GM18870 (cell line): ENCODE results near the gene PGAP1.
A peak's percentile ranks its signal among the peaks of the same experiment; 100 is the strongest.

Experiments
- ATAC-seq: cut with Tn5 transposase; IDR thresholded peaks from one replicate; pipeline ENCODE4 v1.9.1; 2021; ENCODE audit warnings: moderate library complexity; ENCODE audit not compliant: unreplicated experiment

PGAP1 gene, protein sequence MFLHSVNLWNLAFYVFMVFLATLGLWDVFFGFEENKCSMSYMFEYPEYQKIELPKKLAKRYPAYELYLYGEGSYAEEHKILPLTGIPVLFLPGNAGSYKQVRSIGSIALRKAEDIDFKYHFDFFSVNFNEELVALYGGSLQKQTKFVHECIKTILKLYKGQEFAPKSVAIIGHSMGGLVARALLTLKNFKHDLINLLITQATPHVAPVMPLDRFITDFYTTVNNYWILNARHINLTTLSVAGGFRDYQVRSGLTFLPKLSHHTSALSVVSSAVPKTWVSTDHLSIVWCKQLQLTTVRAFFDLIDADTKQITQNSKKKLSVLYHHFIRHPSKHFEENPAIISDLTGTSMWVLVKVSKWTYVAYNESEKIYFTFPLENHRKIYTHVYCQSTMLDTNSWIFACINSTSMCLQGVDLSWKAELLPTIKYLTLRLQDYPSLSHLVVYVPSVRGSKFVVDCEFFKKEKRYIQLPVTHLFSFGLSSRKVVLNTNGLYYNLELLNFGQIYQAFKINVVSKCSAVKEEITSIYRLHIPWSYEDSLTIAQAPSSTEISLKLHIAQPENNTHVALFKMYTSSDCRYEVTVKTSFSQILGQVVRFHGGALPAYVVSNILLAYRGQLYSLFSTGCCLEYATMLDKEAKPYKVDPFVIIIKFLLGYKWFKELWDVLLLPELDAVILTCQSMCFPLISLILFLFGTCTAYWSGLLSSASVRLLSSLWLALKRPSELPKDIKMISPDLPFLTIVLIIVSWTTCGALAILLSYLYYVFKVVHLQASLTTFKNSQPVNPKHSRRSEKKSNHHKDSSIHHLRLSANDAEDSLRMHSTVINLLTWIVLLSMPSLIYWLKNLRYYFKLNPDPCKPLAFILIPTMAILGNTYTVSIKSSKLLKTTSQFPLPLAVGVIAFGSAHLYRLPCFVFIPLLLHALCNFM

DNA sequence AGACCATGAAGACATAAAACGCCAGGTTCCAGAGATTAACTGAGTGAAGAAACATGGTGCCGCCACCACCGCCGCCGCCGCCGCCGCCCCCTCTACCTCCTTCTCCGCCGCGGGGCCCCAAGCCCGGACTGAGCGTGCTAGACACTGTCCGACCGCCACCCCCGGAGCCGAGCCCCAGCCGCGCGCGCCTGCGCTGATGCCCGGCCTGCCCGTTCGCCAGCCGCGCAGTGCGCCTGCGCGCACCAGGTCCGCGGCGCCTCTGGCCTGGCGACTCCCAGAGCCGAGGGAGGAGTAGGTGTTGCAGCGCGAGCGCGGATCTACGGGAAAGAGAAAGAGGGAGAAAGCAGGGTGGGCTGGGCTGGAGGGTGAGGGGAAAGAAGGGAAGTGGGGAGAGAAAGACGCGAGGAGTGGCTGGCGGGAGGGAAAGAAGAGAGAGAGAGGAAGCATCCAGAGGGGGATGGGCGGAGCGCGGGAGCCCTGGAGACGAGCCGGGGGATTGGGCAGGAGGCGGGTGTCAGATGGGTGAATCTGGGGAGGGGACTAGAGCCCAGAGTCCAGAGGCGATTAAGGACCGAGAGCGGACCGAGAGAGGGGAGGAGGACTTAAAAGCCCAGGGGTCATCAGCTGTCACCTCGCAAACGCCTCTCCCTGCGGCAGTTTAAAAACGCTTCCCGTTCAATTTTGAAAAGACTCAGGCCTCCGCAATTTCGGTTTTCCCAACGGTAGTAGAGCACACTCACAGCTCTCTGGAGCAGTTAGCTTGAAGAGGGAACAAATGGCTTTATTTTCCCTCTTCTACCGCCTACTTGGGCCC, at the start of gene PGAP1:
Gene PGAP1 (minus strand): TSS at position 146 of the 814 bp plus-strand sequence. CDS start 91 bp downstream, at position 55.
- peak; percentile 34 for ATAC-seq

DNA sequence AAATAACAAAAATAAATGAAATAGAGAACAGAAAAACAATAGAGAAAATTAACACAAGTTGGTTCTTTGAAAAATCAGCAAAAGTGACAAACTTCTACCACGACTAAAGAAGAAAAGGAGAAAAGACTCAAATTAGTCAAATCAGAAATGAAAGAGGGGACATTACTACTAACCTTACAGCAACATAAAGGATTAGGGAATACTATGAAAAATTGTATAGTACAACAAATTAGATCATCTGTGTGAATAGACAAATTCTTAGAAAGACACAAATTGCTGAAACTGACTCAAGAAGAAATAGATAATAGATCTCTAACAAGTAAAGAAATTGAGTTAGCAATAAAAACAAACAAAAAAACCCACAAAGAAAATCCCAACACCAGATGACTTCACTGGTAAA, 48.5 kb upstream of the PGAP1 start:
- no peak for ATAC-seq

DNA sequence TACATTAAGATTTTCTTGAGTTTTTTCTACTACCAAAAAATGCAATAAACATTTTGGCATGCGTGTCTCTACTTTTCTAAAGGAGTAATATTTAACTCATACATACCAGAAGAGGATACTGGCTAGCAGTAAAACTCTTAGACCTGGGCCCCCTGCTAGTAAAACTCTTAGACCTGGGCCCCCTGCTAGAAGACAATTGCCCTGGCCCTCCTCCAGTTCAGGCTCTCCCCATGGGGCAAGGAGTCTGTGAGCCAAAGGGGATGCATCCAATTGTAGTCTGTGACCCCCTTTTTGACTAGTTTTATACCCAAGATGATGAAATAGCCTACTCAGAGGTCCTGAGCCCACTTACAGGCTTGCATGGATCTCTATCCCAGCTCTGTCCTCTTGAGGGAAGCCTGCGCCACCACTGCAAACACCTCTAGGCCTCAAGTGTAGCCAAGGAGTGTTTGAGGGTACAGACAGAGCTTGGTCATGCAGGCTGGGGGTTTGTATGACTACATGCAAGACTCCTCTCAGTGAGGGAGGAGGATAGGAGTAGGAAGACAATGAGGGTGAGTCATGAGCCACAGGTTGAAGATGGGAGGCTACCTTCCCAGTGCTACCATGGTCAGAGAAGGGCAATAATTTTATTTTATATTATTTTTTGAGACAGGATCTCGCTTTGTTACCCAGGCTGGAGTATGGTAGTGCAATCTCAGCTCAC, 45.2 kb upstream of the PGAP1 start:
- ATAC-seq, result no peak

DNA sequence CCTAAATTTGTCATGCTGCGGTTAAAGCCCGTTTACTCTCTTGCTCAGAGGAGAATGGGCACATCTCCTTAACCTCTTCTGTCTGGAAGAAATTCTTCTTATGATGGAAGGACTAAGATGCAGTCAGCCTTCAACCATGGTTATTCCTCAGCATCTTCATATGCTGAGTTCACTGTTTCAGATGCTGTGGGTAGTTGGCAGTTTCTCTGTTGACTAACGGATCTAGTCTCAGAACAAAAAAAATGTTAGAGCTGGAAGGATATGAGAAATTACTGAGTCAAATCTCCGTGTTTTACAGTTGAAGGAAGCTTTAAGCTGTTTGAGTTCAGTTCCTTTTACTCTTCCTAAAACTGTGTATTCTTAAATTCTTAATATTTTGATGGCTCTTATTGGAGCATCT, 43.6 kb upstream of the PGAP1 start:
- ATAC-seq, result no peak

DNA sequence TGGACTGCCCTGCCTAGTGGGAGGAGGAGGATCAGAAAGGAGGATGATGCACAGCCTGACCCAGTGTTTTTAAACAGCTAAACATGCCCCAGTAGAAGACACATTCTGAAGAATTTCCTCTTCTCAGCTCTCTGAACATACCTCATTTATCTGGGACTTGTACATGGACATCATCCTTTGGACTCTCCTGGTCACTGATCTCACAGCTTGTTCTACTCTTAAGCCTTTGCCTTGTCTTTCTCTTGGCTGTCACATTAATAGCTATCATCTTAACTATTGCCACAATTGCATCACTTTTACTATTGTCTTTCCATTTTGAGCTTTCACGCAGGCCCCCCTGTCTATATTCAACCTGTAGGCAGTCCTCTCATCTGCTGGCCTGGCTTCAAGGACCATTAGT, 42.0 kb upstream of the PGAP1 start:
- no peak for ATAC-seq

DNA sequence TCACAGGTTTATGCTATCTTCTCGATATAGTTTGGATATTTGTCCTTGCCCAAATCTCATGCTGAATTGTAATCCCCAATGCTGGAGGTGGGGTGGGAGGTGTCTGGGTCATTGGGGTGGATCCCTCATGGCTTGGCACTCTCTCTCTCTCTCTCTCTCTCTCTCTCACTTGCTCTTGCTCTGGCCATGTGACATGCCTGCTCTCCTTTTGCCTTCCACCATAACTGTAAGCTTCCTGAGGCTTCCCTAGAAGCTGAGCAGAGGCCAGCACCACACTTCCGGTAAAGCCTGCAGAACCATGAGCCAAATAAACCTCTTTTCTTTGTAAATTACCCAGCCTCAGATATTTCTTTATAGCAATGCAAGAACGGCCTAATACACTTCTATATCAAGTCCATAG, 41.3 kb upstream of the PGAP1 start:
- ATAC-seq, result no peak

DNA sequence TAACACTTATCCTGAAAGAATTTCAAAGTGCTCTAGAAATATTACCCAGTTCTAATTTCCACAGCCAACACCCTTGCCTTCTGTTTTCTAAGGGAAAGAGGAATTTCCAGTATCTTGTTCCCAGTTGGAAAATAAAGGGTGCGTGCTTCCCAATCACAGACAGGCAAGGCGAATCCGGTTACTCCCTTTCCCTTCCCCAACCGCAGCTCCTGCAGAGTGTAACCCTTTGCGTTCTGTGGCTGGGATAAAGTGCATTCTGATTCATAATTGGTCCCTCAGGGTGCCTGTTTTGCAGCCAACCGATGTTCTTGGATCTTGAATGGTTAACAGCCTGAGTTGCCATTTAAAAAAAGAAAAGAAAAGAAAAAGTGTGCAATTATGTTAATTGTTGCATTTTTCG, 40.6 kb upstream of the PGAP1 start:
- ATAC-seq, result no peak

DNA sequence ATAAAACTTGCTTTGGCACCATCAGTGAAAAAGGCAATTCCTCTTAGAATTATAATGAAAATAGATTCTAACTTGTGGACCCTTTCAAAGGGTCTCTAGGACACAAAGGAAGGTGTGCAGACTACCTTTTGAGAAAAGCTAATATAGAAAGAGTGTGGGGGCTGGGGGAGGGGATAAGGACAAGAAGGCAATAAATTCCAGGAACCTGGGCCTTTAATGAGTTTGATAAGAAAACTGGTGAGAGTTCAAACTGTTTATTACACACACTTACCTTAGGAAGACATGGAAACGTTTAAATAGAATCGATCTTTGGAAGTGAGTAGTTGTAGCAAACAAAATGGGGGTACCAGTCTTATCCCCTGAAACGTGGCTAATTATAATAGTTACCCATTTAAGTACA, 39.6 kb upstream of the PGAP1 start:
- no peak for ATAC-seq

DNA sequence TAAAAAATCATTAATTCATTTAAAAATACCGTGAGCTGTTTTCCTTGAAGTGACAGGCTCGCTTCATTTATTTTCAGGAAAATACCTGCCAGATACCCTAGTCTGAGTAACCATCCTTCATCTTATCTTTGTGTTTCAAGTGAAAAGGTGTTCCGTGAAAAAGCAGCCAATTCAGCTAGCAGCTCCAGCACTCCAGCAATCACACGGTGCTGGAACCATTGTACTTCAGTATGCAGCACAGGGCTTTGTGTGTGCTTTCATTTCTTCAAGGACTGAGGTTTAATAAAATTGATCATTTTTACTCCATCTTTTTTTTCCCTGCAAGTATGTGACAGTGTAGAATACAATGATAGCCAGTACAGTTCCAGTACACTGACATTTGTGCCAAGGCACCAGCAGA, 39.1 kb upstream of the PGAP1 start:
- ATAC-seq, result no peak

DNA sequence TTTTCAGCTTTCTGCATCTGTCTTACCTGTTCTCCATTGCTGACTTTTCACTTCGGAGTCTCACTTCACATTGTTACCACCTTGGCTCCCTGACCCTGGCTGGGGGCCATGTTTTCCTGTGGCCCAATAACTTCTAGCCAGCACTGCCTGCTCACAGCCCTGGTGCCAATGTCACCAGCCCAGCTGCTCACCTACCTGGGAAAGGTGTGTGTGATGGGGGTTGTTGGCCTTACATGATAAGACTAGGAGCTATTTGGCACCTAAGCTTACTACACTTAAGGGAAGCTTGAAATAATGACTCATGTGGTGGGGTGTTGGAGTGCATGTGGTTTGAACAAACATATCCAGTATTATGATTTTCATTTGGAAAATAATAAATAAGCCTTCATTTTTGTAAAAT, 37.5 kb upstream of the PGAP1 start:
- ATAC-seq, result no peak

DNA sequence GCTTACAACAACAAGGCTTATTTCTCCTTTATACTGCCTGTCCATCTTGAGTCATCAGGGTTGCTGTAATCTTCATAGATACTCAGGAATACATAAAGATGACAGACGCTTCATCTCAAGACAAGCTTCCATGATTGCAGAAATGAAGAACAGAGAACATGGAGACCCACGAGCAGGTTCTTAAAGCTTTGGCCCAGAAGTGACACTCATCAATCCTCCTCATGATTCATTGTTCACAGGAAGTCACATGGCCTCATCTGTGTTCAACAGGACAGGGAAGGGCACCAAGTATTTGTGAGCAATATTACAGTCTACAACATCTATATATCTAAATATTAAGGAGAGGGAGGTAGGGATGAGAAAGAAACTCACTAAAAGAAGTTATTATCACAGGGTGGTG, 36.5 kb upstream of the PGAP1 start:
- no peak for ATAC-seq

DNA sequence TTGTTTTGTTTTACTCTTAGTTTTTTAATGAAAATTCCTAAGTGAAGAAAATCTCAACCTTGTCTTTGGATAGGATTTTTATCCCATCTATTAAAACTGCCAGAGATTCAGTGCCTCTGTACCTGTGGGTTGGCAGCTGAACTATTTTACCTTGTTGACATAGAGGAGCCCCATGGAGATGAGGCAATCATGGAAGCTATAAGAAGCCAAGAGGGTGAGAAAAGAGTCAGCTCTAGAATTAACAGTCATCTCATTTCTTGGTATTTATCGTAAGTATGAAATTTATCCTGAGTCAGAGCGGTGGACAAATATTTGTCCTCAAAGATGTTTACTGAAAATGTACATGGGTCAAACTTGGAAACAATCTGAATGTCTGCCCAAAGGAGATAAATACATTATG, 35.8 kb upstream of the PGAP1 start:
- no peak for ATAC-seq

DNA sequence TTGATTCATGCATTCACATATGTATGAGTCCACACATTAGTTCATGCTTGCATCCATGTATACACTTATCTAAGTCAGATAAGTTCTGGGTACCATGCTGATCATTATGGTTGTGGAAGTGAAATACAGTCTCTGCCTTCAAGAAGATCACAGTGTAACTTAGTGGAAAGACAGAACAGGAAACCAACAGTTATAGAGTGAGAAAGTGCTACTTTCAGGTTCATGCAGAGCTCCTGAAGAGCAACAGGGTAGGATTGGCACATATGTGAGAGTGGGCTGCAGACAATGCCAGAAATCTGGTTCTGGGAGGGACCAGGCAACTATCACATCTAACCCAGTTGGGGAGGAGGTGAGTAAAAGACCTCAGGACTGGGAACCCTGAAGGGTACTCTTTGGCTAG, 35.4 kb upstream of the PGAP1 start:
- peak; percentile 99 for ATAC-seq

DNA sequence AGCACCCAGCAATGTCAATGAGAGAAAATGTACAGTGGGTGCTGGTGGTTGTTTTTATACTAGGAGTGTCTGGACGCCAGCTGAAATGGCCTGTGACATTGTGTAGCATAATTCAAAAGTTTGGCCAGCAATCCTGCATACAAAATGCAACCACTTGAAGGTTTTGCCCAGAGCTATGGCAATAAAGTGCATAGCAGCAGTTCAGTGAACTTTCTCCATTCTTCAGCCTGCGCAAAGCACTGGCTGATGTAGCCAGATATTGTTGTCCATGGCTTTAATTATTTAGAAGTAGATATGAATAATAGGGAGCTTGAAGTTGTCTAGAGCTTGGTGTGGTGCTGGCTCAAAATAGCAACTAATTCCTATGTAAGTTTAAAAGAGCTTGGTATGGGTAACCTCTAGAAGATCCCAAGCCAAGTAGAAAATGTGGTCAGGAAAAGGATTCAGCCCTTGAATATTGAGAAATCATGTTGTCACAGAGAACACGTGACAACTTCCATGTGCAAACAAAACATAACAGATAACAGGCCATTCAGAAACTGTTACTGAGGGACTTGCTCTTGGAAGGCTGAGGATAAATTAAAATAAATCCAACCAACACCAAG, 33.3 kb upstream of the PGAP1 start:
- no peak for ATAC-seq

DNA sequence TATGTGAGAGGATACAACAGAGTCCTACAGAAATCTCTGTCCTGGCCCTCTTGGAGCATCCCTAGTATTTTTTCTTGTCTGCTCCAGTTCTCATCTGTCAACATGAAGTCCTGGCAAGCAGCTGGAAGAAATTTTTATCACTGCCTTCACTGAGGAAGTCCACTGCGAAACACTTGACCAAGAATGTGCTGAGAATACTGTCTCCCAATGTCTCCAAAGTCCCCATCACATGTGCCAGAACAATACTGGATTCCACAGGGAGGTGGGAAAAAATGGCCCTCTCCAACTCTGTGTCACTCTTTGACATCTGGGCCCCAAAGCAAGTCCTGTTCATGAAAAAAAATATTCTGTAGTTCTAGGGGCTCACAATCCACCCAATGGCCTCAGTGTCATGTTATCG, 32.8 kb upstream of the PGAP1 start:
- ATAC-seq, result no peak

DNA sequence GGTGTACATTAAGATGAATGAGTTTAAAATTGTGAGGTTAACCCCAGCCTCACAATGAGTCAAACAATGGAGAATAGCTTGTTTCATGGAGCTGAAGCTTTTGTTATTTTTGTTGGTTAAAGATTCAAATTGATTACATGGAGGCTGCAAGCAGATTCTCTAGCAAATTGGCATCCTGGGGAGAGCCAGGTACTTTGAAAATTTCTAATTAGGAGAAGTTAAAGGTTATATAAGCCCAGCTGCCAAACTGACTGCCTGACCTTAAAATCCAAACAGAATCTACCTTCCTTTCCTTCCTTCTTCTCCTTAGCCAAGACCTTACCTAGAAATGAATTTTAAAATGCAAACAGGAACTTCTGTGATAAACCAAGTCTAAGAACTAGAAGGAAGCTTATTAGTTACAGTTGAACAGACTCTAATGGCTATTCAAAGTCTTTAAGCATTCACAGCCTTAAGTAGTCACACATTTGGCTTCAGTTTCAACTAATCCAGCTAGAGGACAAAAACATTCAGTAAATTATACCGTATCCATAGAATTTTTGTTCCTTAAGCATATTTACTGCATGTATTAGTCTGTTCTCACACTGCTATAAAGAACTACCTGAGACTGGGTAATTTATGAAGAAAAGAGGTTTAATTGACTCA, 31.5 kb upstream of the PGAP1 start:
- ATAC-seq, result no peak

DNA sequence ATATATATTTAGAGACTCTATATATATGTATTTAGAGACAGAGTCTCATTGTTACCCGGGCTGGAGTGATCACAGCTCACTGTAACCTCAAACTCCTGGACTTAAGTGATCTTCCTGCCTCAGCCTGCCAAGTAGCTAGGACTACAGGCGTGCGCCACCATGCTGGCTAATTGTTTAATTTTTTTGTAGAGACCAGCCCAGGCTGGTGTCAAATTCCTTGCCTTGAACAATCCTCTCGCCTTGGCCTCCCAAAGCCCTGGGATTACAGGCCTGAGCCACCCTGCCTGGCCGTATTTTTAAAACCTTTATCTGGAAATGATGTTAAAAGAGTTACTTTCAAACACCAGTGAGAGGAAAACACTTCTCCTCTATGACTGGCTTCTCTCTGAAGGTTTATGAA, 30.9 kb upstream of the PGAP1 start:
- ATAC-seq, result no peak

DNA sequence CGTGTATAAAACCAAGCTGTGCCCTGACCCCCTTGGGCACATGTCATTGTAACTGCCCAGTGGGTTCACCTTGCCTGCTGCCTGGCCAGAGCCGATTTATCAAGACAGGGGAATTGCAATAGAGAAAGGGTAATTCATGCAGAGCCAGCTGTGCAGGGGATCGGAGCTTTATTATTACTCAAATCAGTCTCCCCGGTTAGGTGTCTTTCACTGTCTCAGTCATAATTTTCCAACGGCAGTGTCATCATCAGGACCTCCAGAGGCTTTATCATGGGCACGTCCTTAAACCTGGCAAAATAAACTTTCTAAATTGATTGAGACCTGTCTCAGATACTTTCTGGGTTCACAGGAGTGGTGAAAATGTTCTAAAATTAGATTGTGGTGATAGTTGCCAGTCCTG, 29.6 kb upstream of the PGAP1 start:
- no peak for ATAC-seq

DNA sequence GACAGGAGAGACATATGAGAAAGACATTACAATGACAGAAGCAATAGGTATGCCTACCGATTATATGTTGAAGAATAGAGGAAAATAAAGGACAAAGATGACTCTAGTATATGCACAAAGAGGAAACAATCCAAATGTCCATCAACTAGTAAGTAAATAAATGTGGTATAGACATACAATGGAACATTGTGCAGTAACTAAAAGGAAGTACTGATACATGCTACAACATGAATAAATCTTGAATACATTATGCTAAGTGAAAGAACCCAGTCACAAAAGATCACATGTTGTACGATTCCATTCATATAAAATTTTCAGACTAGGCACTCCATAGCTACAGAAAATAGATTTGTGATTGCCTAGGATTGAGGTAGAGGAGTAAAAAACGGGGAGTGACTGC, 28.5 kb upstream of the PGAP1 start:
- no peak for ATAC-seq

DNA sequence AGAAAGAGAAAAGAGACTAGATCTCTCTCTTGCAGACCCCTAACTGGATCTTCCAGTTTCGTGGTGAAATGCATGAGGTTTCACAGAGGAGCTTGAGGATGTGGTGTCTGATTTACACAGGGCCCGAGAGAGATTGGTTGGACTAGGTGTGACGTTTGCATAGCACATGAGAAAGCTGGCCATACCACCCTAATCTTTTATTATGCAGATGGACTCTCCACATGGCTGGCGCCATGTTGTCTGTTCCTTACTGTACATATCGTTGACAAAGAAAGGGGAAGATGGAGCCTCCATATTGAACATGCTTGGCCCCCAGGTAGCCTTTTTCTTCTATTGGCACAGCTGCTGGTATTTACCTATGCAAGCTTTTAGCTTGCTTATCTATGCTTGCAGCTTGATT, 27.5 kb upstream of the PGAP1 start:
- no peak for ATAC-seq
